BJ (cell line): ENCODE data around the gene TAP2. TPM values are rescaled to one million over a fixed set of nuclear protein-coding genes. Genes with fewer than 3 reads are reported as not detected.

Experiments used
- CTCF ChIA-PET: fragments of 350-600 bp; formaldehyde crosslinking; extraction: SDS; loops from one replicate; lab custom pipeline; 2021; ENCODE audit warnings: antibody characterized with exemption, inconsistent platforms; lab: Yijun Ruan, JAX
- POLR2A ChIA-PET: fragments of 300-600 bp; sonication (Branson Sonifier 250); formaldehyde crosslinking; extraction: SDS; loops from one replicate; lab custom pipeline; 2021; ENCODE audit warnings: antibody characterized with exemption; lab: Charles Lee
- DNase-seq: peaks from one replicate; pipeline ENCODE4 v3.0.0-alpha.2; 2011; ENCODE audit warnings: low read depth
- H3K27me3 ChIP-seq: 2 replicates; pipeline ENCODE4 v1.6.0; 2011; ENCODE audit warnings: low read length; ENCODE audit not compliant: control insufficient read depth, insufficient read depth
- H3K36me3 ChIP-seq: 2 replicates; pipeline ENCODE4 v1.5.1; 2011; ENCODE audit warnings: low read length; ENCODE audit not compliant: control insufficient read depth, insufficient read depth
- H3K4me3 ChIP-seq: 2 replicates; pipeline ENCODE4 v1.5.1; 2011; ENCODE audit warnings: low read depth, mild to moderate bottlenecking, control low read depth, low read length
- CTCF ChIP-seq: IDR thresholded peaks from 2 replicates; pipeline ENCODE4 v1.5.1; 2011; ENCODE audit warnings: low read depth, mild to moderate bottlenecking, control low read depth, inconsistent platforms, low read length, moderate library complexity; ENCODE audit not compliant: insufficient read depth
- polyA plus RNA-seq: library from polyadenylated mRNA; depleted of rRNA; stranded (reverse); fragments of >200 nt; gene quantifications from 2 replicates; pipeline ENCODE4 v1.2.3, GENCODE V29; 2011

The TAP2 gene
- polyA plus RNA-seq, 1 experiment, result 25.4 TPM

- Histone ChIP-seq H3K27me3 (no peaks in the 10 kb centered on the region), H3K4me3 (no peak overlapping the region), H3K36me3 (peaks cover 13% of the 10 kb centered on the region)
- POLR2A ChIA-PET, result no interaction called here
- DNase-seq, result no peak
- no peak for TF ChIP-seq CTCF
- CTCF ChIA-PET, result interaction anchor here (1.0 to 2.2 kb wide), 6 partner anchors 11 to 141 kb away, joined by 3 to 14 read pairs (median 3); partner anchors contain the start of gene TAP1
These were observed 4.2 kb upstream of the TAP2 start for GRCh38 chr6:32842690-32843089.

GRCh38 chr6:32842021-32842650, 3.6 kb upstream of the TAP2 start:
- CTCF ChIA-PET, result interaction anchor here (0.7 to 2.2 kb wide), 7 partner anchors 11 to 411 kb away, joined by 3 to 14 read pairs (median 3); partner anchors contain the start of gene TAP1
- no peak for TF ChIP-seq CTCF
- POLR2A ChIA-PET, result no interaction called here
- Histone ChIP-seq H3K27me3 (no peaks in the 10 kb centered on the region), H3K36me3 (peaks cover 10% of the 10 kb centered on the region), H3K4me3 (no peak overlapping the region)
- no peak for DNase-seq

- ChIA-PET CTCF (interaction anchor here (2.2 to 4.5 kb wide), 3 partner anchors 15 to 29 kb away, joined by 14 to 110 read pairs (median 102); partner anchors contain the start of genes PSMB9 and TAP1), POLR2A (no interaction called here)
- TF ChIP-seq CTCF, result no peak
- Histone ChIP-seq H3K27me3 (no peaks in the 10 kb centered on the region), H3K4me3 (no peak overlapping the region), H3K36me3 (peaks cover 7% of the 10 kb centered on the region)
- DNase-seq, result no peak
These were observed 2.2 kb upstream of the TAP2 start for GRCh38 chr6:32840604-32841246.

GRCh38 chr6:32839356-32839755, 817 bp upstream of the TAP2 start:
- ChIA-PET CTCF (interaction anchor here (0.9 to 4.5 kb wide), 19 partner anchors 8 to 1173 kb away, joined by 3 to 110 read pairs (median 11); partner anchors contain the start of genes HLA-DMA, PSMB9 and TAP1), POLR2A (interaction anchor here (2.1 kb wide), 1 partner anchor 133 kb away, joined by 12 read pairs; no protein-coding TSS in a partner anchor)
- Histone ChIP-seq H3K4me3 (no peak overlapping the region), H3K27me3 (no peaks in the 10 kb centered on the region), H3K36me3 (peaks cover 8% of the 10 kb centered on the region)
- DNase-seq, result no peak
- no peak for TF ChIP-seq CTCF

- ChIA-PET CTCF (interaction anchor here (0.6 to 4.5 kb wide), 25 partner anchors 9 to 583 kb away, joined by 3 to 110 read pairs (median 7); partner anchors contain the start of genes BRD2, HLA-DMA, PSMB9 and TAP1), POLR2A (interaction anchor here (0.6 to 2.1 kb wide), 3 partner anchors 30 to 450 kb away, joined by 4 to 12 read pairs (median 7); no protein-coding TSS in a partner anchor)
- TF ChIP-seq CTCF, result no peak
- DNase-seq, result no peak
- Histone ChIP-seq H3K4me3 (peak overlapping the region; percentile 90), H3K27me3 (no peaks in the 10 kb centered on the region), H3K36me3 (peaks cover 8% of the 10 kb centered on the region)
These were observed 857 bp downstream of the TAP2 start for GRCh38 chr6:32837651-32838113.
